IMR-90 (cell line): Measurements from ENCODE around the gene CTDP1. TPM values are rescaled to one million over a fixed set of nuclear protein-coding genes. Genes with fewer than 3 reads are reported as not detected.

Experiments used
- ATAC-seq: fragments of 200-7000 bp; cut with Tn5 transposase; 2 replicates; pipeline ENCODE4 v1.9.1; 2020; ENCODE audit warnings: low read depth, mild to moderate bottlenecking, moderate library complexity
- BruUV-seq: library from RNA; stranded (reverse); fragments of 400-500 nt; replicated peaks from 2 replicates; lab custom pipeline; 2021; lab: Mats Ljungman, UMichigan
- CTCF ChIA-PET: fragments of 300-600 bp; formaldehyde crosslinking; extraction: SDS; loops from one replicate; lab custom pipeline; 2021; ENCODE audit warnings: antibody characterized with exemption; lab: Yijun Ruan, JAX
- POLR2A ChIA-PET: fragments of 300-600 bp; sonication (Branson Sonifier 250); formaldehyde crosslinking; loops from one replicate; lab custom pipeline; 2022; ENCODE audit warnings: antibody characterized with exemption; ENCODE audit not compliant: unreplicated experiment; lab: Charles Lee
- DNase-seq: peaks from one replicate; pipeline ENCODE4 v3.0.0; 2013
- H2AFZ ChIP-seq: replicated peaks from 2 replicates; pipeline ENCODE3; 2013; ENCODE audit warnings: low read length, mild to moderate bottlenecking; ENCODE audit not compliant: poor library complexity
- H2AK5ac ChIP-seq: 2 replicates; pipeline ENCODE4 v1.6.1; 2013; ENCODE audit warnings: low read depth, low read length, inconsistent platforms
- H2AK9ac ChIP-seq: replicated peaks from 2 replicates; pipeline ENCODE3; 2013; ENCODE audit warnings: mild to moderate bottlenecking, low read depth, low read length, moderate library complexity; ENCODE audit not compliant: poor library complexity
- H2BK120ac ChIP-seq: 2 replicates; pipeline ENCODE4 v1.6.1; 2013; ENCODE audit warnings: low read depth, low read length, inconsistent platforms
- H2BK15ac ChIP-seq: 3 replicates; pipeline ENCODE4 v1.6.1; 2013; ENCODE audit warnings: low read depth, low read length, inconsistent platforms
- H2BK20ac ChIP-seq: 2 replicates; pipeline ENCODE4 v1.6.1; 2013; ENCODE audit warnings: low read depth, mild to moderate bottlenecking, inconsistent platforms, low read length, moderate library complexity
- H2BK5ac ChIP-seq: 2 replicates; pipeline ENCODE4 v1.6.1; 2013; ENCODE audit warnings: mild to moderate bottlenecking, low read depth, low read length, inconsistent platforms; ENCODE audit not compliant: poor library complexity, severe bottlenecking
- H3K14ac ChIP-seq: replicated peaks from 2 replicates; pipeline ENCODE4 v1.6.1; 2013; ENCODE audit warnings: low read depth, low read length, inconsistent platforms
- H3K18ac ChIP-seq: 2 replicates; pipeline ENCODE4 v1.6.1; 2013; ENCODE audit warnings: low read depth, low read length, control low read depth
- H3K23ac ChIP-seq: 2 replicates; pipeline ENCODE4 v1.6.1; 2013; ENCODE audit warnings: low read depth, low read length, inconsistent platforms
- H3K27ac ChIP-seq: 2 replicates; pipeline ENCODE4 v1.5.1; 2013; ENCODE audit warnings: mild to moderate bottlenecking, control low read depth, low read length; ENCODE audit not compliant: insufficient read depth
- H3K27me3 ChIP-seq: 2 replicates; pipeline ENCODE4 v1.6.1; 2013; ENCODE audit warnings: low read length; ENCODE audit not compliant: control insufficient read depth, insufficient read depth
- H3K36me3 ChIP-seq: 2 replicates; pipeline ENCODE4 v1.6.1; 2013; ENCODE audit warnings: low read length, mixed read lengths; ENCODE audit not compliant: control insufficient read depth, insufficient read depth
- H3K4ac ChIP-seq: 2 replicates; pipeline ENCODE4 v1.6.1; 2013; ENCODE audit warnings: low read depth, low read length, inconsistent platforms
- H3K4me1 ChIP-seq: 2 replicates; pipeline ENCODE4 v1.6.1; 2013; ENCODE audit warnings: low read length, mixed read lengths; ENCODE audit not compliant: control insufficient read depth, insufficient read depth
- H3K4me2 ChIP-seq: 2 replicates; pipeline ENCODE4 v1.6.1; 2013; ENCODE audit warnings: low read depth, mild to moderate bottlenecking, control low read depth, low read length, moderate library complexity
- H3K4me3 ChIP-seq: 2 replicates; pipeline ENCODE4 v1.5.1; 2013; ENCODE audit warnings: low read depth, mild to moderate bottlenecking, control low read depth, low read length, moderate library complexity; ENCODE audit not compliant: insufficient read depth
- H3K56ac ChIP-seq: 2 replicates; pipeline ENCODE4 v1.6.1; 2013; ENCODE audit warnings: low read length, inconsistent platforms; ENCODE audit not compliant: insufficient read depth; ENCODE audit errors: extremely low read depth
- H3K79me1 ChIP-seq, 2 experiments: 2 replicates each; pipeline ENCODE4 v1.6.1; 2013; ENCODE audit warnings: low read length in 2 of 2, inconsistent platforms in 1 of 2, low read depth in 1 of 2
- H3K9ac ChIP-seq: 2 replicates; pipeline ENCODE4 v1.6.1; 2013; ENCODE audit warnings: low read depth, low read length, control low read depth
- H3K9me1 ChIP-seq: 2 replicates; pipeline ENCODE4 v1.6.1; 2013; ENCODE audit warnings: low read length, inconsistent platforms; ENCODE audit not compliant: insufficient read depth
- H3K9me3 ChIP-seq: 2 replicates; pipeline ENCODE4 v1.6.1; 2013; ENCODE audit warnings: low read length; ENCODE audit not compliant: control insufficient read depth, insufficient read depth
- H4K20me1 ChIP-seq: 2 replicates; pipeline ENCODE4 v1.6.1; 2013; ENCODE audit warnings: low read length, inconsistent platforms; ENCODE audit not compliant: insufficient read depth
- H4K5ac ChIP-seq: 2 replicates; pipeline ENCODE4 v1.6.1; 2013; ENCODE audit warnings: mild to moderate bottlenecking, low read depth, low read length, control low read depth
- H4K8ac ChIP-seq, 2 experiments: 2 replicates each; pipeline ENCODE4 v1.6.1; 2013; ENCODE audit warnings: low read depth in 2 of 2, low read length in 2 of 2, control low read depth in 1 of 2, inconsistent platforms in 1 of 2
- H4K91ac ChIP-seq: 2 replicates; pipeline ENCODE4 v1.6.1; 2013; ENCODE audit warnings: low read depth, low read length, inconsistent platforms; ENCODE audit not compliant: insufficient read depth
- BHLHE40 ChIP-seq: fragments of 150-350 bp; IDR thresholded peaks from 2 replicates; pipeline ENCODE4 v1.6.1; 2016; ENCODE audit warnings: mild to moderate bottlenecking, low read depth, low read length
- NFE2L2 ChIP-seq: fragments of 150-350 bp; IDR thresholded peaks from 2 replicates; pipeline ENCODE4 v1.6.1; 2016; ENCODE audit warnings: low read depth, mild to moderate bottlenecking, low read length
- POLR2A ChIP-seq: IDR thresholded peaks from 2 replicates; pipeline ENCODE4 v1.6.1; 2012; ENCODE audit warnings: mild to moderate bottlenecking, low read depth, low read length
- RCOR1 ChIP-seq: IDR thresholded peaks from 2 replicates; pipeline ENCODE4 v1.6.1; 2012; ENCODE audit warnings: mild to moderate bottlenecking, low read length, improper control_type of control experiment; ENCODE audit not compliant: insufficient replicate concordance
- SMC3 ChIP-seq: fragments of 150-350 bp; IDR thresholded peaks from 2 replicates; pipeline ENCODE4 v1.6.1; 2016; ENCODE audit warnings: low read depth, mild to moderate bottlenecking, antibody characterized with exemption, low read length, moderate library complexity
- WGBS, 2 experiments: methylation state at CpG; one replicate each; pipeline versions ENCODE4 v1.1.5 to v1.1.7; 2013; ENCODE audit warnings: missing lambda C conversion rate in 2 of 2; ENCODE audit not compliant: insufficient read length in 1 of 2; ENCODE audit errors: extremely low coverage in 2 of 2; 5-methylcytosine and 5-hydroxymethylcytosine counted together
- dilution Hi-C: fragments of 300-500 bp; cut with HindIII; formaldehyde crosslinking; loops from one replicate; pipeline ENCODE4 v1.14.3; 2018; ENCODE audit warnings: low sequenced_read_pairs; ENCODE audit not compliant: unreplicated experiment
- in situ Hi-C: fragments of 300-500 bp; cut with MboI; formaldehyde crosslinking; loops from 3 replicates; pipeline ENCODE4 v1.14.3; 2019; ENCODE audit warnings: low sequenced_read_pairs, inconsistent platforms, mixed read lengths
- intact Hi-C: fragments of 100-400 bp; cut with micrococcal nuclease; formaldehyde crosslinking; loops from 2 replicates; pipeline ENCODE4 v1.10.0; 2022
- polyA plus RNA-seq, 3 experiments: library from polyadenylated mRNA; depleted of rRNA; stranded (reverse); fragments of >200 nt; gene quantifications; 2 replicates each; pipeline ENCODE4 v1.2.3, GENCODE V29; 2012; ENCODE audit warnings: low replicate concordance in 1 of 3
- total RNA-seq: library from RNA; depleted of rRNA; stranded (reverse); fragments of >200 nt; gene quantifications from 2 replicates; pipeline ENCODE4 v1.2.3, GENCODE V29; 2012

Gene CTDP1
- total and polyA plus RNA-seq, 2 of the 4 experiments (the other 2 are of a cell fraction) = 13.4 to 17.6 TPM

DNA sequence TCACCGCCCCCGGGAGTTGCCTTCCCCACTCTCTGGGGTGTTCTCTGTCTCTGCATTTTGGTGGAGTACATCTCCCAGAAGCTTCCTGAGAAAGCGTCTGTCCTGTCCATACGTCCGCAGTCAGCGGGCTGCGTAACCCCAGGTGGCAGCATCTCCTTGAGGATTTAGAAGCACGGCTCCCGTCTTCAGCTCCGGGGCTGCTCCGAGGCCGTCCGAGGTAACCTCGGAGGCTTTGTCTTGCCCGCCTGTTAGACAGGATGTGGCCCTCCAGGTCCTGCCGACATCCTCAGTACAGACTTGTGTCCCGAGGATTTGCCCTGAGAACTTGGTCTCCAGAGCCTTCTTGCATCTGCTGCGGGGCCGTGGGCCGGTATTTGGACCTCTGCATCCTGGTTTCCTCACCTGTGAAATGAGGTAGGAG is 58.4 kb downstream of the CTDP1 start:
- ChIA-PET POLR2A (no interaction called here), CTCF (no interaction called here)
- TF ChIP-seq POLR2A = no peak
- no peak for TF ChIP-seq BHLHE40
- TF ChIP-seq NFE2L2 = no peak
- no peak for TF ChIP-seq RCOR1
- TF ChIP-seq SMC3 = no peak
- Histone ChIP-seq H3K4me1 (no peaks in the 10 kb centered on the region), H2BK120ac (no peak overlapping the region), H2BK5ac (no peak overlapping the region), H4K8ac (no peak overlapping the region), H4K5ac (no peak overlapping the region), H3K27ac (no peak overlapping the region), H3K4me3 (no peak overlapping the region), H3K23ac (no peak overlapping the region), H3K14ac (no peak overlapping the region), H3K9ac (no peak overlapping the region), H4K91ac (no peak overlapping the region), H2AFZ (no peak overlapping the region), H2BK20ac (no peak overlapping the region), H3K4ac (no peak overlapping the region), H3K56ac (no peak overlapping the region), H3K79me1 (peaks cover 13 to 16% of the 10 kb centered on the region in 2 experiments; a peak in 3 of 4 replicates), H3K27me3 (no peaks in the 10 kb centered on the region), H2AK9ac (no peak overlapping the region), H3K4me2 (no peak overlapping the region), H3K36me3 (peaks cover 62% of the 10 kb centered on the region), H4K20me1 (no peaks in the 10 kb centered on the region), H2AK5ac (no peak overlapping the region), H3K9me1 (no peaks in the 10 kb centered on the region; the same call in 1 of the 2 replicates), H3K9me3 (peaks cover 5% of the 10 kb centered on the region; the same call in 1 of the 2 replicates), H3K18ac (no peak overlapping the region), H2BK15ac (no peak overlapping the region)
- in situ Hi-C loops = no loop called here
- DNase-seq (no peak), ATAC-seq (no peak)
- intact Hi-C loops = no loop called here
- dilution Hi-C loops = no loop called here
- 88% methylated on average over 9 of the region's 20 CpGs; no CpG with 5 or more reads in 1 of the 2 experiments for WGBS, 2 experiments
- no TSS peak for BruUV-seq
